ENCODE results near the gene SLC6A4. TPM values are rescaled to one million over a fixed set of nuclear protein-coding genes. Genes with fewer than 3 reads are reported as not detected.

SLC6A4 gene
- total and polyA plus RNA-seq, 10 of the 15 experiments (the other 5 are each of a cell fraction or from before 2014, with no cell fraction given), result 5.3 to 20.6 (median 10.1) TPM

DNA sequence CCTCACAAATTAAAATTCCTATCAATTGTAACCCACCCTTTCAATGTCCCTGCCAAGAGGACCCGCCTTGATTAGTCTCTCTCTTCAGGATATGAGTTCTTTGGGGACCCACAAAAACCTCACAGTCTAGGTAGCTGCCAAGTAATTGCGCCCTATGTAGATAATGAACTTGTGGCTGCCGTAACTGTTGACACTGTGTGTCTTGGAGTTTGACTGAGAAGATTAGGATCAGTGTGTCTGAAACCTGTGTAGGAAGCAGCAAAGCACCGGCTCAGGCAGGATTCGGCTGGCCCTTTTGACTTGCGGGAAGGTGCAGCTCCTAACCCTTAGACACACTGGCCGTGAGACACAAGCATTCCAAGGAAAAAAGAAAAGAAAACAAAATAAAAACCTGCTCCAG lies 17.8 kb upstream of the SLC6A4 start:
- H2AFZ ChIP-seq (ENCODE audit: control insufficient read depth, low read depth, low read length), result no peak overlapping the region

DNA sequence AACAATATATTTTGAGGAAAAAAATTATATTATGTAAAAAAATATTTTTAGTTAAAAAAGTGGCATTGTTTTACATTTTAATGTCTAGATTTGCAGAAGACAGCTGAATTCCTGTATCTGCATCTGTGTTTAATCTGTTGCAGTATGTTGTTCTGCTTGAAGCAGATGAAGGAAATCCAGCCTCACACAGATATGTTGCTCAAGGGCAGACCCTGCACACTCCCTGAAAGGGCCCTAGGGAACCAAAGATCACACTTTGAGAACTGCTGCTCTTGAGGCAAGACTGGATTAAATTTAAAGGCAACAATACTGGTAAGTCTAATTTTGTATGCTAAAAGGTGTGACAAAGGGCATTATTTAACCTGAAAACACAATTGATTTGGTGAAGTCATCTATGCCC lies 16.4 kb upstream of the SLC6A4 start:
- no peaks in the 10 kb centered on the region for H4K20me1 ChIP-seq (ENCODE audit: control insufficient read depth, insufficient read depth)
- no peak overlapping the region for H3K4me3 ChIP-seq
- CTCF ChIA-PET, result interaction anchor here (2.6 kb wide), 1 partner anchor 85 kb away, joined by 7 read pairs; no protein-coding TSS in a partner anchor
- RAD21 ChIA-PET (ENCODE audit: unreplicated experiment), result no interaction called here
- H3K79me2 ChIP-seq (ENCODE audit: control insufficient read depth, insufficient read depth, low read length), result no peaks in the 10 kb centered on the region
- BruUV-seq (replicated peaks), result no TSS peak
- no peak for TF ChIP-seq STAT1 (conservative IDR thresholded peaks at IDR 0.05)
- TF ChIP-seq ZSCAN29 (IDR thresholded peaks at IDR 0.05), result no peak
- TF ChIP-seq, protein P1, sequence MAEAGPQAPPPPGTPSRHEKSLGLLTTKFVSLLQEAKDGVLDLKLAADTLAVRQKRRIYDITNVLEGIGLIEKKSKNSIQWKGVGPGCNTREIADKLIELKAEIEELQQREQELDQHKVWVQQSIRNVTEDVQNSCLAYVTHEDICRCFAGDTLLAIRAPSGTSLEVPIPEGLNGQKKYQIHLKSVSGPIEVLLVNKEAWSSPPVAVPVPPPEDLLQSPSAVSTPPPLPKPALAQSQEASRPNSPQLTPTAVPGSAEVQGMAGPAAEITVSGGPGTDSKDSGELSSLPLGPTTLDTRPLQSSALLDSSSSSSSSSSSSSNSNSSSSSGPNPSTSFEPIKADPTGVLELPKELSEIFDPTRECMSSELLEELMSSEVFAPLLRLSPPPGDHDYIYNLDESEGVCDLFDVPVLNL (IDR thresholded peaks at IDR 0.05; ENCODE audit: low read depth, low read length), result no peak
- TF ChIP-seq NR2F1 (conservative IDR thresholded peaks at IDR 0.05), result no peak
- TF ChIP-seq SIX5 (IDR thresholded peaks at IDR 0.05; ENCODE audit: low read depth, low read length, severe bottlenecking), result no peak
- TF ChIP-seq ZZZ3 (IDR thresholded peaks at IDR 0.05; ENCODE audit: control insufficient read depth, insufficient read length, low read depth), result no peak
- H3K36me3 ChIP-seq (ENCODE audit: control insufficient read depth in 2 of 2, insufficient read depth in 2 of 2, low read length in 1 of 2), result peaks cover 6 to 17% of the 10 kb centered on the region in 2 experiments; a peak in 3 of 4 replicates
- no peak overlapping the region for H2AFZ ChIP-seq (ENCODE audit: control insufficient read depth, low read depth, low read length)
- H3K27me3 ChIP-seq (replicated peaks in 1 of 2; ENCODE audit: control insufficient read depth in 2 of 2, insufficient read depth in 2 of 2, low read length in 1 of 2), result no peaks in the 10 kb centered on the region
- no peak overlapping the region for H3K9ac ChIP-seq (ENCODE audit: control insufficient read depth, insufficient read depth, low read length)
- SMC1A ChIA-PET (ENCODE audit: uncharacterized antibody, unreplicated experiment), result no interaction called here
- H3K27ac ChIP-seq (ENCODE audit: control insufficient read depth, insufficient read depth), result no peak overlapping the region
- no peak for DNase-seq (ENCODE audit: low read depth, low spot score)
- ATAC-seq, result no peak
- no peak overlapping the region for H3K4me2 ChIP-seq (ENCODE audit: control insufficient read depth, insufficient read depth)
- POLR2A ChIA-PET, result no interaction called here
- no peaks in the 10 kb centered on the region for H3K4me1 ChIP-seq (ENCODE audit: control insufficient read depth, insufficient read depth, low read length)
- FAIRE-seq, result no peak
- in situ Hi-C loops (cut with MboI), result no loop called here
- H3K9me3 ChIP-seq (replicated peaks; ENCODE audit: control insufficient read depth, insufficient read depth, low read length), result no peaks in the 10 kb centered on the region
- intact Hi-C loops (cut with micrococcal nuclease; ENCODE audit: unreplicated experiment), result no loop called here

More for the DNA sequence above, 17.8 kb upstream of the SLC6A4 start:
- ChIA-PET POLR2A (no interaction called here), RAD21 (ENCODE audit: unreplicated experiment) (no interaction called here), CTCF (interaction anchor here (0.7 to 2.6 kb wide), 5 partner anchors 83 to 281 kb away, joined by 3 to 7 read pairs (median 4); no protein-coding TSS in a partner anchor), SMC1A (ENCODE audit: uncharacterized antibody, unreplicated experiment) (interaction anchor here (1.7 kb wide), 1 partner anchor 127 kb away, joined by 4 read pairs; no protein-coding TSS in a partner anchor)
- ATAC-seq (no peak), DNase-seq (ENCODE audit: low read depth, low spot score) (no peak), FAIRE-seq (no peak)
- H3K36me3 ChIP-seq (ENCODE audit: control insufficient read depth in 2 of 2, insufficient read depth in 2 of 2, low read length in 1 of 2), result peaks cover 6 to 12% of the 10 kb centered on the region in 2 experiments; a peak in 3 of 4 replicates
- in situ Hi-C loops (cut with MboI) (no loop called here), intact Hi-C loops (cut with micrococcal nuclease; ENCODE audit: unreplicated experiment) (no loop called here)
- H3K27ac ChIP-seq (ENCODE audit: control insufficient read depth, insufficient read depth), result no peak overlapping the region
- 94% methylated on average over 7 of the region's 7 CpGs for WGBS (ENCODE audit: insufficient coverage, insufficient replicate concordance, low lambda C conversion rate, missing lambda C conversion rate)
- no TSS peak for BruUV-seq (replicated peaks)
- H4K20me1 ChIP-seq (ENCODE audit: control insufficient read depth, insufficient read depth), result no peaks in the 10 kb centered on the region
- no peaks in the 10 kb centered on the region for H3K27me3 ChIP-seq (replicated peaks in 1 of 2; ENCODE audit: control insufficient read depth in 2 of 2, insufficient read depth in 2 of 2, low read length in 1 of 2)
- H3K4me3 ChIP-seq, result no peak overlapping the region
- no peak overlapping the region for H3K4me2 ChIP-seq (ENCODE audit: control insufficient read depth, insufficient read depth)
- H3K4me1 ChIP-seq (ENCODE audit: control insufficient read depth, insufficient read depth, low read length), result no peaks in the 10 kb centered on the region
- H3K9me3 ChIP-seq (replicated peaks; ENCODE audit: control insufficient read depth, insufficient read depth, low read length), result no peaks in the 10 kb centered on the region
- no peak overlapping the region for H3K9ac ChIP-seq (ENCODE audit: control insufficient read depth, insufficient read depth, low read length)
- TF ChIP-seq, protein P2, sequence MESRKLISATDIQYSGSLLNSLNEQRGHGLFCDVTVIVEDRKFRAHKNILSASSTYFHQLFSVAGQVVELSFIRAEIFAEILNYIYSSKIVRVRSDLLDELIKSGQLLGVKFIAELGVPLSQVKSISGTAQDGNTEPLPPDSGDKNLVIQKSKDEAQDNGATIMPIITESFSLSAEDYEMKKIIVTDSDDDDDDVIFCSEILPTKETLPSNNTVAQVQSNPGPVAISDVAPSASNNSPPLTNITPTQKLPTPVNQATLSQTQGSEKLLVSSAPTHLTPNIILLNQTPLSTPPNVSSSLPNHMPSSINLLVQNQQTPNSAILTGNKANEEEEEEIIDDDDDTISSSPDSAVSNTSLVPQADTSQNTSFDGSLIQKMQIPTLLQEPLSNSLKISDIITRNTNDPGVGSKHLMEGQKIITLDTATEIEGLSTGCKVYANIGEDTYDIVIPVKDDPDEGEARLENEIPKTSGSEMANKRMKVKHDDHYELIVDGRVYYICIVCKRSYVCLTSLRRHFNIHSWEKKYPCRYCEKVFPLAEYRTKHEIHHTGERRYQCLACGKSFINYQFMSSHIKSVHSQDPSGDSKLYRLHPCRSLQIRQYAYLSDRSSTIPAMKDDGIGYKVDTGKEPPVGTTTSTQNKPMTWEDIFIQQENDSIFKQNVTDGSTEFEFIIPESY (IDR thresholded peaks at IDR 0.05), result no peak
- TF ChIP-seq PML (IDR thresholded peaks at IDR 0.05; ENCODE audit: low read length), result no peak
- no peaks in the 10 kb centered on the region for H3K79me2 ChIP-seq (ENCODE audit: control insufficient read depth, insufficient read depth, low read length)
